Measurements from ENCODE around the gene PRKG1.

PRKG1 gene

DNA sequence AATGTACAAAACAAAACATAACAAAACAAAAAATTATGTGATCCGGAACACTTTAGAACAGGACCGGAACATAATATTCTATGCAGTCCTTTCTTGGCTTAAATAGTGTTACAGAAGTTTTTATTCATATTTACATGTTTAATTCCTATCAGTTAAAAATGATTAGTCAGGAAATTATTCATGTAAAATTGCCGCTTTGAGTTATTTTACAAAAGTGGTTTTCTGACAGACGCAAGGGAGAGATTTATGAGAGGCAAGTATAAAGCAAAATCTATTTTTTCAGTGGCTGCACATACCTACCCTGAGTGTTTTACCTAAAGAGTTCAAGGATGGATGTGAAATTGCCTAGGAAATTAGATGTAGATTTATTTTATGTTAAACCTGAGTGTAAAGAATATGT lies 1009.1 kb downstream of the PRKG1 start:
- Histone ChIP-seq H3K27me3 (ENCODE audit: insufficient read depth, low read length) (no peaks in the 10 kb centered on the region), H3K9me3 (ENCODE audit: low read length) (no peaks in the 10 kb centered on the region), H3K4me3 (ENCODE audit: low read length) (no peak overlapping the region), H3K4me1 (ENCODE audit: insufficient read depth, low read length) (no peaks in the 10 kb centered on the region), H3K36me3 (ENCODE audit: insufficient read depth, low read length) (no peaks in the 10 kb centered on the region), H2AFZ (ENCODE audit: low read depth, low read length) (no peak overlapping the region)

DNA sequence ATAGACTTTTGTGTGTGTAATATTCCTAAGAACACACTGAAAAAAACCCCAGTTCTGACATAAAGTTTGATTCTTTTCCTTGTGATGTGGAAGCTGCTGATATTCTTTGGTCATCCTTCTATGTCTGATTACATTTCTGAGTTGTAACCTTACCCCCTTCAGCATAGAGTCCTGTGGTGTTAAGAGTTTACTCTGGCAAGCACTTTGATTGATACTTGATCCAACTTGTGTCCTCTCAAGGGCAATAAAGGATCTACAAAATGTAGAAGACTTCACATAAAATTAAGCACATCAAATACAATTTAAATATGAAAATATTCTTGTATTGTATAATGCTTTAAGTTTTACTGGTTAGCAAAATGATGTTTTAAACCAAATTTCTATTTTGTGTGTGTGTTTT lies 1018.1 kb downstream of the PRKG1 start:
- Histone ChIP-seq H3K9me3 (ENCODE audit: low read length) (no peaks in the 10 kb centered on the region), H3K36me3 (ENCODE audit: insufficient read depth, low read length) (no peaks in the 10 kb centered on the region)

DNA sequence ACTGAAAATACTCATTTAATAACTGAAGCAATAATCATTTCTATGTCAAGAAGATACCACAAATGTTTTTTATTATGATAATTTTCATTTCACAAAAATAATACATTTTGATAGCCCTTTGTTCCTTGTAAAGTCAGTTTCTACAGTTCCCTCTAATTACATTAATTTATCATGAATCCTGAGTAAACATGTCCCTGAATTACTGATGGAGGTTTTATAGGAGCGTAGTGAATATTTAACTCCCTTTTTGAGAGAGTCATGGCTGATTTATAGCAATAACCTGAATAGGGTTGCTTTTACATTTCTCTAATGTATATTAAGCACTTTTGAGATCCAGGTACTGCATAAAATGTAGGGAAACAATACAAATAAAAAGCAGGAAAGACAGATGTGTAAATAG lies 1023.8 kb downstream of the PRKG1 start:
- Histone ChIP-seq H3K27me3 (ENCODE audit: insufficient read depth, low read length) (no peaks in the 10 kb centered on the region), H2AFZ (ENCODE audit: low read depth, low read length) (no peak overlapping the region), H3K4me3 (ENCODE audit: low read length) (no peak overlapping the region), H3K36me3 (ENCODE audit: insufficient read depth, low read length) (no peaks in the 10 kb centered on the region), H3K9me3 (ENCODE audit: low read length) (no peaks in the 10 kb centered on the region), H3K4me1 (ENCODE audit: insufficient read depth, low read length) (no peaks in the 10 kb centered on the region)

More for the DNA sequence above, 1018.1 kb downstream of the PRKG1 start:
- no peaks in the 10 kb centered on the region for H3K4me1 ChIP-seq (ENCODE audit: insufficient read depth, low read length)
- no peak overlapping the region for H2AFZ ChIP-seq (ENCODE audit: low read depth, low read length)
- no peak overlapping the region for H3K4me3 ChIP-seq (ENCODE audit: low read length)
- H3K27me3 ChIP-seq (ENCODE audit: insufficient read depth, low read length) = no peaks in the 10 kb centered on the region

DNA sequence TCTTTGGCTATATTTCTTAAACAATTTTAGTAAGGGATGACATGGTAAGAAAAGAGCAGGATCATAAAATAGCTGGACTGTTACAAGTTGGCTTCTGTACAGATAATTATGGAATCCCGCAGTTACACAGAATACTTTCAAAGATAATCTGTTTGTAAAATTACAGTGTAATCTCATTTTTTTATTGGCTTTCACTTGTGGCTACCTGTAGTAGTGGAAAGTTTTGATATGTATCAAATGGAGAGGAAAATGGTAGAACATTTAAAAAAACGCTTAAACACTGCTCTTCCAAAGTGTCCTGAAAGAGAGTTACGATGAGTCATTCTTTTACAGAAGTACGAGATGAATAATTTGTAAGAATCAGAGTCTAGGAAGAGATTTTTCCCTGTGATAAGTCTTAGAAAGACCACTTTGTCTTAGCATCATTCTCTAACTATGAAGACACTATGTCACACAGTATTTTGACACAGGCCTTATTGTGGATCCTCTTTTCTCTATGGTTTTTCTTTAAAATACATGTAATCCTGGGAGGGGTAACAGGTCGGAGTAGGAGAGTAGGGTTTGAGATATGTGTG lies 1024.8 kb downstream of the PRKG1 start:
- Histone ChIP-seq H3K4me3 (ENCODE audit: low read length) (no peak overlapping the region), H3K4me1 (ENCODE audit: insufficient read depth, low read length) (no peaks in the 10 kb centered on the region), H2AFZ (ENCODE audit: low read depth, low read length) (no peak overlapping the region), H3K27me3 (ENCODE audit: insufficient read depth, low read length) (no peaks in the 10 kb centered on the region), H3K36me3 (ENCODE audit: insufficient read depth, low read length) (no peaks in the 10 kb centered on the region), H3K9me3 (ENCODE audit: low read length) (no peaks in the 10 kb centered on the region)

DNA sequence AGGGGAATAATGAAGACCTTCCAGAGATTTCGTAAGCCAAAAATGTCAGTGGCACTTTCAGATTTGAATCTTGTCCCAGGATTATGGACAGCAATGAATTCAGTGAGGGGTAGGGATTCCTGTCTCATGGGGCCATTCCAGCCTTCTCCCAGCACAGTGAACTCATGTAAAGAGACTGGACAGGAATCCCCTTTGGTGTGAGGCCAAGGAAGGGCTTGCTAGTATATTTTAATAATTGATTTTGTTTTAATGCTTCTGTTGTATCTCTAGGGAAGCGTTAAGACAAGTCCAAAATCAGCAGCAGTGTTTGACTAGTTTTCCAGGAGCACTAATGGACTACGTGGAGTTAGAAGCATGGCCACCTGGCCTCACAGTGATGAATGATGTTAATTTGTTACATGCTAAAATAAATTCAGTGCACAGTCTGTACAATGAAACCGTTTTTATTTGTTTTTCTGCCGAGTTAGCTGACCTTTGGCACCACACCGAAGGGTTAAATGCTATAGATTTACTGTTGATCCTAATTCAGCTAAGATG lies 1025.8 kb downstream of the PRKG1 start:
- Histone ChIP-seq H3K4me3 (ENCODE audit: low read length) (no peak overlapping the region), H3K27me3 (ENCODE audit: insufficient read depth, low read length) (no peaks in the 10 kb centered on the region), H3K9me3 (ENCODE audit: low read length) (no peaks in the 10 kb centered on the region), H2AFZ (ENCODE audit: low read depth, low read length) (no peak overlapping the region), H3K36me3 (ENCODE audit: insufficient read depth, low read length) (no peaks in the 10 kb centered on the region), H3K4me1 (ENCODE audit: insufficient read depth, low read length) (no peaks in the 10 kb centered on the region)

DNA sequence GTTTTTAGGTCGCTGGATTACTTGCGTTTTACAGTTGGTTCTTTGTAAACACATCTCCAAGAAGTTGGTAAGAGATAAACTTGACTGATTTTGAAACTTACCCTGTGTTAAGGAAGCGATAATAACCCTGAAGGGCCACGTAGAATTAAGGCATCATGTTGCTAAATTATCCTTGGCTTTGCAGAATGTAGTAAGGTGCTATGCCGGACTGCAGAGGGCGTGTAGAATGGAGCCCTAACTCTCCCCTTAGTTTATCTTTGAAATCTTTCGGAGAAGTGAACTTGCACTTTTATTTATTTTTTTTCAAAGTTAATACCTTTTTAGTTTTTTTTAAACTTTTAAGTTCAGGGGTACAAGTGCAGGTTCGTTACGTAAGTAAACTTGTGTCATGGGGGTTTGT lies 1031.0 kb downstream of the PRKG1 start:
- no peak overlapping the region for H3K4me3 ChIP-seq (ENCODE audit: low read length)
- H3K4me1 ChIP-seq (ENCODE audit: insufficient read depth, low read length) = no peaks in the 10 kb centered on the region
- H3K27me3 ChIP-seq (ENCODE audit: insufficient read depth, low read length) = no peaks in the 10 kb centered on the region
- H2AFZ ChIP-seq (ENCODE audit: low read depth, low read length) = no peak overlapping the region
- no peaks in the 10 kb centered on the region for H3K36me3 ChIP-seq (ENCODE audit: insufficient read depth, low read length)
- H3K9me3 ChIP-seq (ENCODE audit: low read length) = no peaks in the 10 kb centered on the region

DNA sequence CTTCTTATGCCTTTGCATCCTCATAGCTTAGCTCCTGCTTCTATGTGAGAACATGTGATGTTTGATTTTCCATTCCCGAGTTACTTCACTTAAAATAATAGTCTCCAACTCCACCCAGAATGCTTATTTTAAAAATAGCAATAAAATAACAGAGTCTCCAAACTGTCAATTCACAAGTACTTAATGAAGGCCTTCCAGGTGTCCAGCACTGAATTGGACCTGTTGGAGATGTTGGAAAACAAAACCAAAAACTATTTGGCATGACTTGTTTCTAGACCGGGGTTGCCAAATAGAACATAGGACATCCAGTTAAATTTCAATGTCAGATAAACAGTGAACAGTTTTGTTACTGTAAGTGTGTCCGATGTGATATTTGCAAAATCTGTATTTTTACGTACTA lies 1031.7 kb downstream of the PRKG1 start:
- no peaks in the 10 kb centered on the region for H3K9me3 ChIP-seq (ENCODE audit: low read length)
- H3K27me3 ChIP-seq (ENCODE audit: insufficient read depth, low read length) = no peaks in the 10 kb centered on the region
- H2AFZ ChIP-seq (ENCODE audit: low read depth, low read length) = no peak overlapping the region

DNA sequence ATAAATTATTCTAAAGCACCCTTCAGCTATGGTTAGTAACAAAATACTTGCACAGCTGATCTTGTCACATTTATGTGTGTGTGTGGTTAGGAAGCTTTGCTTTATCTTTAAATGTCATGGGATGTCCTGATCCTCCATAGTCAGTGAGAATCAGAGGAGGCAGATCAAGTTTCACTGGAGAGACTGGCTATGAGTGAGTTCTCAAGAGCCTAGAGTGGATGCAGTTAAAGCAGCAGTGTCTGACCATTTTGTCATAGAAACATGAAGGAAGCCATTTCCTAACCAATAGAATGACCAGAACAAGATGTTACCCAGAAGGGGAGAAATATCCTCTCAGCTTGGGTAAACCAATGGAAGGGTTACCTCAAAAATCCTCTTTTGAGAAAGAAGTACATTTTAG lies 1032.6 kb downstream of the PRKG1 start:
- Histone ChIP-seq H3K27me3 (ENCODE audit: insufficient read depth, low read length) (no peaks in the 10 kb centered on the region), H3K4me1 (ENCODE audit: insufficient read depth, low read length) (no peaks in the 10 kb centered on the region), H3K4me3 (ENCODE audit: low read length) (no peak overlapping the region), H3K9me3 (ENCODE audit: low read length) (no peaks in the 10 kb centered on the region), H2AFZ (ENCODE audit: low read depth, low read length) (no peak overlapping the region), H3K36me3 (ENCODE audit: insufficient read depth, low read length) (no peaks in the 10 kb centered on the region)

More for the DNA sequence above, 1031.7 kb downstream of the PRKG1 start:
- Histone ChIP-seq H3K4me3 (ENCODE audit: low read length) (no peak overlapping the region), H3K36me3 (ENCODE audit: insufficient read depth, low read length) (no peaks in the 10 kb centered on the region), H3K4me1 (ENCODE audit: insufficient read depth, low read length) (no peaks in the 10 kb centered on the region)

DNA sequence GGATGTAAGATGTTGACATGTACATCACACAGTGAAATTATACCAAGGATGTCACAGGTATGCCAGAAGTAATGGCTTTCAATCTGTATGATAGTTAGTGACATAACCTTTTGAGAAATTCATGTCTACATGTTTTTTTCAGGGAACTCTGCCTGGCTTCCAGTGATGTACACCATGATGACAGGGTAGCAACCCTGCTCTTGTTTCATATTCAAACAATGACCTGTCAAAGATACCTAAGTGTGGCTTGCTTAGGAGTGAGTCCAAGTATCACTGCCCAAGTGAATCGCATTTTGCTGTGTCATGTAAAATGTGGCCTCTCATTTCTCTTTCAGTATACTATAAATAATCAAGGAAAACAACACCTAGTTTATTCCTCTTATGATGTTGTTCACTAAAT lies 1033.9 kb downstream of the PRKG1 start:
- H3K4me1 ChIP-seq (ENCODE audit: insufficient read depth, low read length) = no peaks in the 10 kb centered on the region
- no peaks in the 10 kb centered on the region for H3K9me3 ChIP-seq (ENCODE audit: low read length)
- no peak overlapping the region for H3K4me3 ChIP-seq (ENCODE audit: low read length)
- H3K27me3 ChIP-seq (ENCODE audit: insufficient read depth, low read length) = no peaks in the 10 kb centered on the region
- H3K36me3 ChIP-seq (ENCODE audit: insufficient read depth, low read length) = no peaks in the 10 kb centered on the region
- H2AFZ ChIP-seq (ENCODE audit: low read depth, low read length) = no peak overlapping the region

DNA sequence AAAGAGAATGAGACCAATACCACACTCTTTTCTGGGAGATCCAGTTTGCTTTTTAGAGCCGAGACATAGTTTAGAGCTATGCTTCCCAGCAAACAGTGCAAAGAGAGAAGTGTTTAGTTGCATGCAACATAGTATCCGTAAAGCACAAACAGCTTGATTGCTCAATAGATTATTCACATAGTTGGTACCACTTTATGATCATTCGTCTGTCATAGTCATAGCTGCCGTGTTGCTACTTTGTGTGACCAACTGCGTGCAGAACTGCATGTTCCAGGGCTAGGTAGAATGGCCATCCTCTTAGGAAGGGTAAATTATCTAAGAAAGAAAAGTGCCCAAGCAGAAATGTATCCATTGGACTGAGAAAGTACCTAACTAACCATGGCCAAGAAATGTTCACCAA lies 1036.3 kb downstream of the PRKG1 start:
- H3K36me3 ChIP-seq (ENCODE audit: insufficient read depth, low read length) = no peaks in the 10 kb centered on the region
- no peak overlapping the region for H2AFZ ChIP-seq (ENCODE audit: low read depth, low read length)
- no peaks in the 10 kb centered on the region for H3K4me1 ChIP-seq (ENCODE audit: insufficient read depth, low read length)
- H3K4me3 ChIP-seq (ENCODE audit: low read length) = no peak overlapping the region
- no peaks in the 10 kb centered on the region for H3K9me3 ChIP-seq (ENCODE audit: low read length)
- no peaks in the 10 kb centered on the region for H3K27me3 ChIP-seq (ENCODE audit: insufficient read depth, low read length)

DNA sequence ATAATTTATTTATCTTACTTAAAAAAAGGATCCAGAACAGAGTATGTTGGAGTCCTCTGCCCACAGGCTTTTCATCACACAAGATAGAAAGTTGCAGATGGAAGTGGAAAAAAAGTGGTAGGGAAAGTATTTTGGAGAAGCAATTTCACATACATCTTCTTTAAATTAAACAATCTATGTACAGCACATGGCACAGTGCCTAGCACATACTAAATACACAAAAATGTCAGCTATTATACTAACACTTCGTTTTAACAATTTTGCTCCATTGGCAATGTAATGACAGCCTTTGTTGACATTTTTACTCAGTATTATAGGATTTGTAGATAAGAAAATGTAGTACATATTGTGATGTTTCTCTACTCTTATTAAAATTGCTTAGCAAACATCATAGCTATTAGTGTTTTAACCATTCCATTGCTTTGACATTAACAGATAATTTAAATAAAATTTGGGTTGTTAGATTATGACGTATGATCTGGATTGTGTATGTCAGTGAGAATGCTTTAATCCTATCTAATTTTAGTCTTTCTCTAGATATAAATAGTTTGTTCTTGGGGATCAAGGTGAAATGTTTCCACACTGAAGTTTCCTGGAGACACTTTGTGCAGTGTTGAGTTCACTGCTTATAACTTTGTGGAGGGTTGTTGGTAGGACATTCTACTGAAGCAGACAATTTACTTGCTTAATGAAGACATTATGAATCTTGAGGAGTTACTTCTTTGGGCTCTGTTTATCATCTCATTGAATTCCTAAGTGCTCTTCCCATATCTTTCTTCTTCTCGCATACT lies 1037.0 kb downstream of the PRKG1 start:
- Histone ChIP-seq H3K36me3 (ENCODE audit: insufficient read depth, low read length) (no peaks in the 10 kb centered on the region), H3K4me3 (ENCODE audit: low read length) (no peak overlapping the region), H3K27me3 (ENCODE audit: insufficient read depth, low read length) (no peaks in the 10 kb centered on the region), H3K9me3 (ENCODE audit: low read length) (no peaks in the 10 kb centered on the region), H2AFZ (ENCODE audit: low read depth, low read length) (no peak overlapping the region), H3K4me1 (ENCODE audit: insufficient read depth, low read length) (no peaks in the 10 kb centered on the region)

DNA sequence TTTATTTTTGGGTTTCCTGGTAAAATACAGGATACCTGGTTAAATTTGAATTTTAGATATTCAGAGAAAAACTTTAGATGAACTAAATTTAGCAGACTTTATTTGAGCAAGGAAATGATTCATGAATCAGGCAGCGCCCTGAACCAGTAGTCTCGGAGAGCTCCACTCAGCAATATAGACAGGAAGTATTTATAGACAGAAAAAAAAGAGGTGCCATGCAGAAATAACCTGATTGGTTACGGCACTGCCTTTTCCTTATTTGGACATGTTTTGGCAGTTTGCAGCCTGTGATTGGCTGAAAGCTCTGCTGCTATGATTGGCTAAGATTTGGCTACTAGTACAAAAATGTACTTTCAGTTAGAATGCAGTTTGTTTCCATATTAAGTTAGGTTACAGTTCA lies 1041.5 kb downstream of the PRKG1 start:
- no peak overlapping the region for H3K4me3 ChIP-seq (ENCODE audit: low read length)
- H3K36me3 ChIP-seq (ENCODE audit: insufficient read depth, low read length) = no peaks in the 10 kb centered on the region
- H3K4me1 ChIP-seq (ENCODE audit: insufficient read depth, low read length) = no peaks in the 10 kb centered on the region
- H2AFZ ChIP-seq (ENCODE audit: low read depth, low read length) = no peak overlapping the region
- H3K9me3 ChIP-seq (ENCODE audit: low read length) = no peaks in the 10 kb centered on the region
- H3K27me3 ChIP-seq (ENCODE audit: insufficient read depth, low read length) = no peaks in the 10 kb centered on the region

DNA sequence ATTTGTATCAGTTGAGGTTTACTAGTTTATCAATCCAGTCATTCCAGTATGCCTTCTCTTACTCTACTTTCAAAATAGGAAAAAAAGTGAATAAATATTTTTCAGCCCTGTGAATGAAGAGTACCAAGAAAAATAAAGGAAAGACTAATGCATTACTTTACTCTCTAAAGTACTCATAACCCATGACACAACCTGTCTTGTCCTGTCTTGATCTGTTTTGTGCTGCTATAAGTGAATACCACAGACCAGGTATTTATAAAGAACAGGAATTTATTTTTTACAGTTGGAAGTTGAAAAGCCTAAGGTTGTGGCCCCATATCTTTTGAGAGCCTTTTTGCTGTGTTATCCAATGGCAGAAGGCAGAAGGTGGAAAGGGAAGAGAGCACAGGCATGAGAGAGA lies 1045.2 kb downstream of the PRKG1 start:
- H3K4me3 ChIP-seq (ENCODE audit: low read length) = no peak overlapping the region
- H2AFZ ChIP-seq (ENCODE audit: low read depth, low read length) = no peak overlapping the region
- H3K9me3 ChIP-seq (ENCODE audit: low read length) = no peaks in the 10 kb centered on the region
- H3K27me3 ChIP-seq (ENCODE audit: insufficient read depth, low read length) = no peaks in the 10 kb centered on the region
- no peaks in the 10 kb centered on the region for H3K4me1 ChIP-seq (ENCODE audit: insufficient read depth, low read length)
- H3K36me3 ChIP-seq (ENCODE audit: insufficient read depth, low read length) = no peaks in the 10 kb centered on the region
